H1 (cell line): ENCODE measurements around the gene FBXW8. TPM values are rescaled to one million over a fixed set of nuclear protein-coding genes. Genes with fewer than 3 reads are reported as not detected.

Experiments used
- polyA plus RNA-seq, 7 experiments: library from polyadenylated mRNA; depleted of rRNA in 3 of 7; stranded (reverse) in 5 of 7; unstranded in 2 of 7; fragments of >200 nt in 5 of 7; fragments of 200-250 nt in 2 of 7; gene quantifications; 1 replicate in 5 of 7; 2 replicates in 1 of 7; 4 replicates in 1 of 7; pipeline versions ENCODE4 v1.2.1 to v1.2.3, GENCODE V29; 2011 to 2013; ENCODE audit warnings: missing spikeins in 2 of 7, mixed read lengths in 2 of 7
- total RNA-seq: library from RNA; stranded (reverse); fragmentation: NEBNext Ultra II Directional; extraction: Animal tissue kit (Norgen Biotek cat#: 25700); gene quantifications from 2 replicates; pipeline ENCODE4 v1.2.1, GENCODE V29; 2021
- TF ChIP-seq, protein P1 (sequence below): fragments of 300-600 bp; sonication (generic); IDR thresholded peaks from 2 replicates; pipeline ENCODE4 v1.7.1; 2012; ENCODE audit warnings: low read length, moderate library complexity, mild to moderate bottlenecking, inconsistent platforms; ENCODE audit not compliant: insufficient replicate concordance

FBXW8 gene
- total and polyA plus RNA-seq, 2 of the 8 experiments (the other 6 are each of a cell fraction or from before 2014, with no cell fraction given) = 15.8 to 16.0 TPM

DNA sequence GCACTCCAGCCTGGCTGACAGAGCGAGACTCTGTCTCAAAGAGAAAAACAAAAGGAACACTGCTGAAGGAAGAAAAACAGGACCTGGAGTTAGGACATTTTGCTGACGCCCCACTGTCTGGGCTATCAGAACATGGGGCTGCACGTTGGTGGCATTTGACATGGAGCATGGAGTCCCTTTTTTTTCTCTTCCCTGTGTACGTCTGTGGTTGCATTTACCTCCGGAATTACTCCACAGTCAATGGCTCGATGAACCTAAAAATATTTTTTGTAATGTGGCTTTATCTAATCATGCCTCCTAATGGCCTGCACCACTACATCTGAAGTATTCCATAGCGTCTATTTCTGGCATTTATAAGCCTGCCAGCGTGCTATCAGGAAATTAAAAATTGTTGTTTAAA lies 157.7 kb downstream of the FBXW8 start (continued):
- TF ChIP-seq, protein P1, sequence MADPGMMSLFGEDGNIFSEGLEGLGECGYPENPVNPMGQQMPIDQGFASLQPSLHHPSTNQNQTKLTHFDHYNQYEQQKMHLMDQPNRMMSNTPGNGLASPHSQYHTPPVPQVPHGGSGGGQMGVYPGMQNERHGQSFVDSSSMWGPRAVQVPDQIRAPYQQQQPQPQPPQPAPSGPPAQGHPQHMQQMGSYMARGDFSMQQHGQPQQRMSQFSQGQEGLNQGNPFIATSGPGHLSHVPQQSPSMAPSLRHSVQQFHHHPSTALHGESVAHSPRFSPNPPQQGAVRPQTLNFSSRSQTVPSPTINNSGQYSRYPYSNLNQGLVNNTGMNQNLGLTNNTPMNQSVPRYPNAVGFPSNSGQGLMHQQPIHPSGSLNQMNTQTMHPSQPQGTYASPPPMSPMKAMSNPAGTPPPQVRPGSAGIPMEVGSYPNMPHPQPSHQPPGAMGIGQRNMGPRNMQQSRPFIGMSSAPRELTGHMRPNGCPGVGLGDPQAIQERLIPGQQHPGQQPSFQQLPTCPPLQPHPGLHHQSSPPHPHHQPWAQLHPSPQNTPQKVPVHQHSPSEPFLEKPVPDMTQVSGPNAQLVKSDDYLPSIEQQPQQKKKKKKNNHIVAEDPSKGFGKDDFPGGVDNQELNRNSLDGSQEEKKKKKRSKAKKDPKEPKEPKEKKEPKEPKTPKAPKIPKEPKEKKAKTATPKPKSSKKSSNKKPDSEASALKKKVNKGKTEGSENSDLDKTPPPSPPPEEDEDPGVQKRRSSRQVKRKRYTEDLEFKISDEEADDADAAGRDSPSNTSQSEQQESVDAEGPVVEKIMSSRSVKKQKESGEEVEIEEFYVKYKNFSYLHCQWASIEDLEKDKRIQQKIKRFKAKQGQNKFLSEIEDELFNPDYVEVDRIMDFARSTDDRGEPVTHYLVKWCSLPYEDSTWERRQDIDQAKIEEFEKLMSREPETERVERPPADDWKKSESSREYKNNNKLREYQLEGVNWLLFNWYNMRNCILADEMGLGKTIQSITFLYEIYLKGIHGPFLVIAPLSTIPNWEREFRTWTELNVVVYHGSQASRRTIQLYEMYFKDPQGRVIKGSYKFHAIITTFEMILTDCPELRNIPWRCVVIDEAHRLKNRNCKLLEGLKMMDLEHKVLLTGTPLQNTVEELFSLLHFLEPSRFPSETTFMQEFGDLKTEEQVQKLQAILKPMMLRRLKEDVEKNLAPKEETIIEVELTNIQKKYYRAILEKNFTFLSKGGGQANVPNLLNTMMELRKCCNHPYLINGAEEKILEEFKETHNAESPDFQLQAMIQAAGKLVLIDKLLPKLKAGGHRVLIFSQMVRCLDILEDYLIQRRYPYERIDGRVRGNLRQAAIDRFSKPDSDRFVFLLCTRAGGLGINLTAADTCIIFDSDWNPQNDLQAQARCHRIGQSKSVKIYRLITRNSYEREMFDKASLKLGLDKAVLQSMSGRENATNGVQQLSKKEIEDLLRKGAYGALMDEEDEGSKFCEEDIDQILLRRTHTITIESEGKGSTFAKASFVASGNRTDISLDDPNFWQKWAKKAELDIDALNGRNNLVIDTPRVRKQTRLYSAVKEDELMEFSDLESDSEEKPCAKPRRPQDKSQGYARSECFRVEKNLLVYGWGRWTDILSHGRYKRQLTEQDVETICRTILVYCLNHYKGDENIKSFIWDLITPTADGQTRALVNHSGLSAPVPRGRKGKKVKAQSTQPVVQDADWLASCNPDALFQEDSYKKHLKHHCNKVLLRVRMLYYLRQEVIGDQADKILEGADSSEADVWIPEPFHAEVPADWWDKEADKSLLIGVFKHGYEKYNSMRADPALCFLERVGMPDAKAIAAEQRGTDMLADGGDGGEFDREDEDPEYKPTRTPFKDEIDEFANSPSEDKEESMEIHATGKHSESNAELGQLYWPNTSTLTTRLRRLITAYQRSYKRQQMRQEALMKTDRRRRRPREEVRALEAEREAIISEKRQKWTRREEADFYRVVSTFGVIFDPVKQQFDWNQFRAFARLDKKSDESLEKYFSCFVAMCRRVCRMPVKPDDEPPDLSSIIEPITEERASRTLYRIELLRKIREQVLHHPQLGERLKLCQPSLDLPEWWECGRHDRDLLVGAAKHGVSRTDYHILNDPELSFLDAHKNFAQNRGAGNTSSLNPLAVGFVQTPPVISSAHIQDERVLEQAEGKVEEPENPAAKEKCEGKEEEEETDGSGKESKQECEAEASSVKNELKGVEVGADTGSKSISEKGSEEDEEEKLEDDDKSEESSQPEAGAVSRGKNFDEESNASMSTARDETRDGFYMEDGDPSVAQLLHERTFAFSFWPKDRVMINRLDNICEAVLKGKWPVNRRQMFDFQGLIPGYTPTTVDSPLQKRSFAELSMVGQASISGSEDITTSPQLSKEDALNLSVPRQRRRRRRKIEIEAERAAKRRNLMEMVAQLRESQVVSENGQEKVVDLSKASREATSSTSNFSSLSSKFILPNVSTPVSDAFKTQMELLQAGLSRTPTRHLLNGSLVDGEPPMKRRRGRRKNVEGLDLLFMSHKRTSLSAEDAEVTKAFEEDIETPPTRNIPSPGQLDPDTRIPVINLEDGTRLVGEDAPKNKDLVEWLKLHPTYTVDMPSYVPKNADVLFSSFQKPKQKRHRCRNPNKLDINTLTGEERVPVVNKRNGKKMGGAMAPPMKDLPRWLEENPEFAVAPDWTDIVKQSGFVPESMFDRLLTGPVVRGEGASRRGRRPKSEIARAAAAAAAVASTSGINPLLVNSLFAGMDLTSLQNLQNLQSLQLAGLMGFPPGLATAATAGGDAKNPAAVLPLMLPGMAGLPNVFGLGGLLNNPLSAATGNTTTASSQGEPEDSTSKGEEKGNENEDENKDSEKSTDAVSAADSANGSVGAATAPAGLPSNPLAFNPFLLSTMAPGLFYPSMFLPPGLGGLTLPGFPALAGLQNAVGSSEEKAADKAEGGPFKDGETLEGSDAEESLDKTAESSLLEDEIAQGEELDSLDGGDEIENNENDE = no peak
